ENCODE results near the gene TWIST2.

TWIST2 gene

GRCh38 chr2:238861766-238862315 lies 14.0 kb downstream of the TWIST2 start:
- TF ChIP-seq CREB1 (IDR thresholded peaks at IDR 0.05; ENCODE audit: low read depth) (no peak), ZBTB7A (IDR thresholded peaks at IDR 0.05; ENCODE audit: low read depth) (no peak), FOXM1 (IDR thresholded peaks at IDR 0.05; ENCODE audit: borderline replicate concordance, low read depth) (no peak), USF1 (IDR thresholded peaks at IDR 0.05) (no peak), EP300 (IDR thresholded peaks at IDR 0.05; ENCODE audit: borderline replicate concordance) (no peak), YY1 (IDR thresholded peaks at IDR 0.05; ENCODE audit: low read depth) (no peak), RAD21 (IDR thresholded peaks at IDR 0.05; ENCODE audit: low read depth) (no peak), TAF1 (IDR thresholded peaks at IDR 0.05; ENCODE audit: low read depth) (no peak), EGR1 (IDR thresholded peaks at IDR 0.05) (no peak), TEAD4 (IDR thresholded peaks at IDR 0.05) (no peak), NFIC (IDR thresholded peaks at IDR 0.05) (no peak), TCF12 (IDR thresholded peaks at IDR 0.05; ENCODE audit: low read depth) (no peak), MAX (IDR thresholded peaks at IDR 0.05) (no peak), REST (IDR thresholded peaks at IDR 0.05; ENCODE audit: low read depth) (no peak), CEBPB (IDR thresholded peaks at IDR 0.05) (no peak)

- TF ChIP-seq ZBTB7A (IDR thresholded peaks at IDR 0.05; ENCODE audit: low read depth) (no peak), NFIC (IDR thresholded peaks at IDR 0.05) (no peak), CREB1 (IDR thresholded peaks at IDR 0.05; ENCODE audit: low read depth) (no peak), REST (IDR thresholded peaks at IDR 0.05; ENCODE audit: low read depth) (no peak), MAX (IDR thresholded peaks at IDR 0.05) (no peak), FOXM1 (IDR thresholded peaks at IDR 0.05; ENCODE audit: borderline replicate concordance, low read depth) (no peak), EP300 (IDR thresholded peaks at IDR 0.05; ENCODE audit: borderline replicate concordance) (no peak), RAD21 (IDR thresholded peaks at IDR 0.05; ENCODE audit: low read depth) (no peak), TCF12 (IDR thresholded peaks at IDR 0.05; ENCODE audit: low read depth) (no peak), CEBPB (IDR thresholded peaks at IDR 0.05) (no peak), EGR1 (IDR thresholded peaks at IDR 0.05) (no peak), USF1 (IDR thresholded peaks at IDR 0.05) (no peak), TAF1 (IDR thresholded peaks at IDR 0.05; ENCODE audit: low read depth) (no peak), TEAD4 (IDR thresholded peaks at IDR 0.05) (no peak), YY1 (IDR thresholded peaks at IDR 0.05; ENCODE audit: low read depth) (no peak)
These were observed 14.8 kb downstream of the TWIST2 start for GRCh38 chr2:238862701-238863100.

- TF ChIP-seq CEBPB (IDR thresholded peaks at IDR 0.05), result no peak
- no peak for TF ChIP-seq YY1 (IDR thresholded peaks at IDR 0.05; ENCODE audit: low read depth)
- TF ChIP-seq TCF12 (IDR thresholded peaks at IDR 0.05; ENCODE audit: low read depth), result no peak
- TF ChIP-seq FOXM1 (IDR thresholded peaks at IDR 0.05; ENCODE audit: borderline replicate concordance, low read depth), result no peak
- no peak for TF ChIP-seq TAF1 (IDR thresholded peaks at IDR 0.05; ENCODE audit: low read depth)
- no peak for TF ChIP-seq TEAD4 (IDR thresholded peaks at IDR 0.05)
- TF ChIP-seq CREB1 (IDR thresholded peaks at IDR 0.05; ENCODE audit: low read depth), result no peak
- TF ChIP-seq USF1 (IDR thresholded peaks at IDR 0.05), result no peak
- no peak for TF ChIP-seq EP300 (IDR thresholded peaks at IDR 0.05; ENCODE audit: borderline replicate concordance)
- TF ChIP-seq REST (IDR thresholded peaks at IDR 0.05; ENCODE audit: low read depth), result no peak
- TF ChIP-seq NFIC (IDR thresholded peaks at IDR 0.05), result no peak
- TF ChIP-seq RAD21 (IDR thresholded peaks at IDR 0.05; ENCODE audit: low read depth), result no peak
- no peak for TF ChIP-seq MAX (IDR thresholded peaks at IDR 0.05)
- no peak for TF ChIP-seq ZBTB7A (IDR thresholded peaks at IDR 0.05; ENCODE audit: low read depth)
- no peak for TF ChIP-seq EGR1 (IDR thresholded peaks at IDR 0.05)
These were observed 15.3 kb downstream of the TWIST2 start for GRCh38 chr2:238863231-238863630.
